Sciatic nerve (tissue), 2 donors: ENCODE results near the gene BACE1-AS. TPM values are rescaled to one million over a fixed set of nuclear protein-coding genes. Genes with fewer than 3 reads are reported as not detected.
A peak's percentile ranks its signal among the peaks of the same experiment; 100 is the strongest.

Source experiments
- ATAC-seq: fragments of 200-7000 bp; cut with Tn5 transposase; one replicate; pipeline ENCODE4 v1.9.1; 2020; ENCODE audit warnings: mild to moderate bottlenecking, moderate library complexity
- DNase-seq: peaks from one replicate; pipeline ENCODE4 v3.0.0-alpha.2; 2020; ENCODE audit warnings: low spot score
- intact Hi-C: fragments of 100-400 bp; cut with DNase I; formaldehyde crosslinking; loops from one replicate; pipeline ENCODE4 v1.14.2; 2022
- total RNA-seq: library from RNA; stranded (reverse); fragmentation: NEBNext Ultra II Directional; extraction: Animal tissue kit (Norgen Biotek cat#: 25700); gene quantifications from one replicate; pipeline ENCODE4 v1.2.1, GENCODE V29; 2021
- donor health status: DM: no; HTN: no; CAD: no.
- donor health status: DM: no; HTN: no; CAD: no.

BACE1-AS gene
- total RNA-seq, 1 donor from 2014 or later: 13.2 TPM

- intact Hi-C loops: no loop called here
- DNase-seq (no peak), ATAC-seq (no peak)
Observed at GRCh38 chr11:117286588-117286987, 4.6 kb upstream of the BACE1-AS start.

GRCh38 chr11:117287668-117288067 is 3.5 kb upstream of the BACE1-AS start:
- intact Hi-C loops: no loop called here
- ATAC-seq: no peak
- DNase-seq: no peak

- ATAC-seq (no peak), DNase-seq (no peak)
- intact Hi-C loops: no loop called here
Observed at GRCh38 chr11:117289795-117290194, 1.4 kb upstream of the BACE1-AS start.

GRCh38 chr11:117292616-117293015 is 1.5 kb downstream of the BACE1-AS start:
- ATAC-seq (no peak), DNase-seq (no peak)
- intact Hi-C loops: no loop called here

GRCh38 chr11:117295438-117296137 is 4.4 kb downstream of the BACE1-AS start:
- ATAC-seq (no peak), DNase-seq (no peak)
- intact Hi-C loops: no loop called here

- no peak for DNase-seq
- intact Hi-C loops: no loop called here
- ATAC-seq: no peak
Observed at GRCh38 chr11:117296881-117297280, 5.7 kb downstream of the BACE1-AS start.

GRCh38 chr11:117298195-117298594 is 7.0 kb downstream of the BACE1-AS start:
- intact Hi-C loops: no loop called here
- ATAC-seq: no peak
- DNase-seq: no peak

- no peak for DNase-seq
- ATAC-seq: peak; percentile 37
- intact Hi-C loops: no loop called here
Observed at GRCh38 chr11:117299351-117300282, 8.5 kb downstream of the BACE1-AS start.

- ATAC-seq (peak; percentile 89), DNase-seq (peak; percentile 69)
- intact Hi-C loops: no loop called here
Observed at GRCh38 chr11:117300283-117300663, 9.1 kb downstream of the BACE1-AS start.

GRCh38 chr11:117300773-117301172 is 9.6 kb downstream of the BACE1-AS start:
- no peak for DNase-seq

GRCh38 chr11:117302228-117302627 is 11.1 kb downstream of the BACE1-AS start:
- intact Hi-C loops: no loop called here
- ATAC-seq: no peak
- DNase-seq: peak; percentile 13

More at GRCh38 chr11:117300773-117301172, 9.6 kb downstream of the BACE1-AS start:
- intact Hi-C loops: no loop called here
- peak; percentile 13 for ATAC-seq

GRCh38 chr11:117303101-117303500 is 12.0 kb downstream of the BACE1-AS start:
- intact Hi-C loops: no loop called here
- DNase-seq: peak; percentile 17
- ATAC-seq: no peak

- ATAC-seq (no peak), DNase-seq (peak; percentile 22)
- intact Hi-C loops: no loop called here
Observed at GRCh38 chr11:117303646-117304315, 12.6 kb downstream of the BACE1-AS start.

GRCh38 chr11:117305145-117305544 is 14.0 kb downstream of the BACE1-AS start:
- intact Hi-C loops: no loop called here
- ATAC-seq (no peak), DNase-seq (peak; percentile 28)

- intact Hi-C loops: no loop called here
- no peak for ATAC-seq
- DNase-seq: no peak
Observed at GRCh38 chr11:117309310-117309709, 18.2 kb downstream of the BACE1-AS start.

- intact Hi-C loops: no loop called here
- no peak for ATAC-seq
Observed at GRCh38 chr11:117313091-117313490, 21.9 kb downstream of the BACE1-AS start.

GRCh38 chr11:117313828-117314768 is 23.0 kb downstream of the BACE1-AS start:
- DNase-seq (peak; percentile 33), ATAC-seq (no peak)
- intact Hi-C loops: no loop called here

More at GRCh38 chr11:117313091-117313490, 21.9 kb downstream of the BACE1-AS start:
- DNase-seq: peak; percentile 18

GRCh38 chr11:117314840-117315239 is 23.7 kb downstream of the BACE1-AS start:
- DNase-seq: peak; percentile 40
- intact Hi-C loops: no loop called here
- ATAC-seq: no peak
